ENCODE data around the gene WDR11.

The WDR11 gene

DNA sequence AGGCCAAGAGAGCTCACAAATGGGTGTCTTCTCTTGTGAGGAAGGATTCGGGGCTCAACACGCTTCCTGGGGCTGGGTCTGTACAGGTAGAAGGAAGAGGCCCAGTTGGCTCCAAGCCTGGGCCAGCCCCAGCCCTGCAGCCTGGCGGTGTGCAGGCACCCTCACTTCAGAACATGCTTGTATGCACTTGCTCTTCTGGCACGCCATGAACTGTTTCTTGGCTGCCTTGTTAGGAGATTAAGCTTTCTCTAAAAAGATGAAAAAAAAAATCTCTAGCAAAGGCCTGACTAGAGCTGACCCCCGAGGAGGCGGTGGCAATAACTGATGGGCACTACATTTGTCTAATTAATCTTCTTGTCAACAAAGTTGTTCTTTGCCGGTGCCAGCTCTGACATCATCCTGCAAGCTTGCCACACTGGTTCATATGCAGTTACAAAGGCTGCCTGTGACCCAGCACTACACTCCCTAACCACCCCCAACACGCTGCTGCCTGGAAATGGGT, 94.7 kb downstream of the WDR11 start:
- DNase-seq (ENCODE audit: low spot score), result no peak

DNA sequence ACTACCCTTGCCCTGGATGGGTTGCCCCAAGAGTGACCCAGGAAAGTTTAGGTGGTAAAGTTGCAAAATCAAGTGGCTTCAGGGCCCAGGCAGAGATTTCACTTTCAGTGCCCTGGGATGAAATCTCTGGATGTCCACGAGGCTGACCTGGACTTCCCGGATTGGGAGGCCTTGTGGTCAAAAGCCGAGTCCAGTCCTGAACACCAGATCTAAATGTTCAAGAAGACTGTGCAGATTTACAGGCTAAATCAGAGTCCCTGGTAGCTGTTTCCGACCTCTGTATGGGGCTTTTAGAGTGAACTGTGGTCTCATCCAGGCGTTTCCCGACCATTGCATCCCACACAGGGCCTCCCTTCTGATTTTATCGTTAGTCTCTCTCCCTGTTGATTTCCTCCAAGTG, 95.3 kb downstream of the WDR11 start:
- no peak for DNase-seq (ENCODE audit: low spot score)

DNA sequence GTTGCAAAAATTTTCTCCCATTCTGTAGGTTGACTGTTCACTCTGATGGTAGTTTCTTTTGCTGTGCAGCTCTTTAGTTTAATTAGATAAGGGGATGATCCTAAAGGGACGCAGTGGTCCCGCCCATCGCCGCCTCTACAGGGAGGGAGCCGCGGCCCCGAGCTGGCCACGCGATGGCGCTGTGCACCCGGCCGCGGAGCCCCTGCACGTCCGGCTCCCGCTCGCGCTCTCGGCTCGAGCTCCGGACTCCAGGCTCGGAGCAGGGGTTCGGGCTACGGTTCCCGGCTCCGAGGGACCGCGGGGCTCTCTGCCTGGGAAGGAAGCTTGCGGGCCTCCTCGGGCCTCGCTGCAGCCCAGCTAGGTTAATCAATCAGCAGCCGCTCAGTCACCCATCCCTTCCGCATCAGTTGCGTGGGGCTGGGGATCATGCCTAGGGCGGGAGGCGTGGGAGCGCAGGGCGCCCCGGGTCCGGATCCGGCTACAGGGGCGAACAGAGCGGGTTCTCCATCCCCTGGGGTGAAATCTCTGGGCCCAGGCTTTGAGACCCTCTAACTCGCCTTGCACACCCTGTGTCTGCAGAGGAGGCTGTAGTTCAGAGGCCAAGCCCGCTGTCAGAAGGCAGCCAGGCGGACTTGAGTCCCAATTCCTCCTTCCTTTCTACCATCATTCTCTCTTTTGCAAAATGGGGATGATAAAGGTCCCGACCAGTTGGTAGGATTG, 97.9 kb downstream of the WDR11 start:
- peak; percentile 81 for DNase-seq (ENCODE audit: low spot score)

DNA sequence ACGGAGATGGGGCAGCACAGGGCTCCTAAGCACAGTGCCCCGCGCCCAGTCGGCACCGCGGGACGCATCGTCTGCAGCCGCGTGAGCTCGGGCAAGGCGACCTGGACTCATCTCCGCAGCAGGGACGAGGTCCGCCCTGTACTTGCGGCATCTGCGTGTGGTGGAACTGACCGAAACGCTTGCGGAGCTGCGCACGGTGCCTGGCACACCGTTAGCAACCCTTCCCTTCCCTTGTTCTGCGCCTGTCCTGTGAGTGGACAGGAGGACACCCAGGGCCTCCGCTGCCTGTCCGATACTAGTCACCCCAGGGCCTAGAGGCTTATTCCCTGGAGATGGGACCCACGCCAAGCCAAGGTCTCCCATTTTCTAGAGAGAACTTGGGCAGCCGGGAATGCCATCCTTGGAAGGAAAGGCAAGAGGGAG, 98.5 kb downstream of the WDR11 start:
- DNase-seq (ENCODE audit: low spot score), result no peak

DNA sequence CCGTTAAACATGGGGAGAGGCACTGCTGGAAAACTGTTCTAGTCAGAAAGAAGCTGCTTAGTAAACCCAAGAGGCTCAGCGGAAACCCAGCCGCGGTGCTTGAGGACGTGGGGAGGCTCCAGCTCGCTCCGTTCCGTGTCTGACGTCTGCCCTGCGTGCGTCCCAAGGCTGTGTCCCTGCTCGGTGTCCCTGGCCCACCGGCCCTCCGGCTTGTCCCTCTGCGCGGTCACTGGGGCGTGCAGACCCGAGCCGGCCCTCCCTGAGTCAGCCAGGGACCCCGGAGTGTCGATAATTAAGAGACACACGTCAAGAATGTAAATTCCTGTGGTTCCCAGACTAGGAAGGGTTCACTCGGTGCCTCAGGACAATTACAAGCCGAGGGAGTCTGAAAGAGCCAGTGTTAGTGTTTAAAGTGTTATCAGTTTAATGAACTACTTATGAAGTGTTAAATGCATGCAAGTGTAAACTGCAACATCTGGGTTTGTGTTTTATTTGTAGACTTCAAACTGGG, 98.9 kb downstream of the WDR11 start:
- no peak for DNase-seq (ENCODE audit: low spot score)

DNA sequence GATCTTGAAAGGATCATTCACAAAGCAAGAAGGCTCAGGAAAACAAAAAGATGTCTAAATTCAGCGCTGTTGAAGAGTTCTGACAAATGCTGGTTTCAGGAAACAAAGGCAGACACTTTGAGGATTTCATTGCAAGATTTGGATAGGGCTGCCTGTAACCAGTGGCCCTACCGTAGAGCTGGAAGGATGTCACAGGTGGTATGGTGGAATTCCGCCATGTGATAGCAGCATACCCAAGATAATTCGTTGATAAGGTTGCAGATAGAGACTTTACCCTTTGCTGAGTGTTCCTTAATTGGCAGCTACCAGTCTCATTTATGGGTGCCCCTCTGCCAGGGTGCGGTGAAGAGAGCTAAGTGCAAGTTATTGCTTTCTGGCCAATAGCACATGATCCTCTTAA, 100.1 kb downstream of the WDR11 start:
- no peak for DNase-seq (ENCODE audit: low spot score)

DNA sequence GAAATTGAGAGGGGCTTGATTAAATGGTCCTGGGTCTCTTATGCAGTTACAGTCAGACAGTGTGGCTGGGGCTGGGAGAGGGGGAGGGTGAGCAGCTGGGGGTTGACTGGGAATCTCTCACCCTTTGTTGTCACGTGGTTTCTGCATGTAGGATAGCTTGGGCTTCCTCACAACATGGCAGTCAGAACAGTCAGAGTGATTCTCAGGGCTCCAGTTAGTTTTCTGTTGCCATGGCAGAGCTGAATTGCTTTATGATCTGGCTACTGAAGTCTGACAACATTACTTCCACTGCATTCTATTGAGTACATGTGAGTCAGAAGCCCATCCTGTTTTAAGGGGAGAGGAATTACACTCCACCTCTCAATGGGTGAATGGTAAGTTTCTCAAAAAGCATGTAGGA, 102.7 kb downstream of the WDR11 start:
- DNase-seq (ENCODE audit: low spot score), result no peak

Data from germinal center (tissue), 1 donor.